Ovary (tissue), 9 donors: ENCODE results near the gene ABCG2. TPM values are rescaled to one million over a fixed set of nuclear protein-coding genes. Genes with fewer than 3 reads are reported as not detected.

ENCODE experiments used
- DNase-seq, 5 donors: peaks; one replicate each; pipeline ENCODE4 v3.0.0-alpha.2; 2019 to 2020
- H3K27ac ChIP-seq, 2 donors: fragments of 200-600 bp; one replicate each; pipeline versions ENCODE4 v1.5.1 to v1.8.0; 2019 to 2022
- H3K27me3 ChIP-seq: fragments of 200-600 bp; one replicate; pipeline ENCODE4 v1.8.0; 2022
- H3K36me3 ChIP-seq: fragments of 200-600 bp; sonication (generic); one replicate; pipeline ENCODE4 v1.5.1; 2019
- H3K4me1 ChIP-seq: one replicate; pipeline ENCODE4 v1.8.1; 2013; ENCODE audit warnings: mild to moderate bottlenecking, moderate library complexity; ENCODE audit not compliant: insufficient read depth
- H3K4me3 ChIP-seq: fragments of 200-600 bp; sonication (generic); one replicate; pipeline ENCODE4 v1.5.1; 2017
- H3K9me3 ChIP-seq, 2 donors: fragments of 200-600 bp in 1 of 2; sonication (generic) in 1 of 2; one replicate each; pipeline versions ENCODE4 v1.5.1 to v1.8.1; 2013 to 2019; ENCODE audit warnings: mild to moderate bottlenecking in 1 of 2, moderate library complexity in 1 of 2
- CTCF ChIP-seq, 3 donors: fragments of 450-650 bp in 2 of 3; fragments of 200-600 bp in 1 of 3; IDR thresholded peaks; one replicate each; pipeline versions ENCODE4 v1.5.1 to v1.8.0; 2016 to 2022; ENCODE audit warnings: antibody characterized with exemption in 3 of 3, mild to moderate bottlenecking in 1 of 3
- EP300 ChIP-seq: sonication (generic); formaldehyde crosslinking; IDR thresholded peaks from one replicate; pipeline ENCODE4 v1.6.1; 2017; ENCODE audit warnings: antibody characterized with exemption
- POLR2A ChIP-seq: fragments of 450-650 bp; IDR thresholded peaks from one replicate; pipeline ENCODE4 v1.6.1; 2017; ENCODE audit warnings: antibody characterized with exemption, mild to moderate bottlenecking, moderate library complexity
- WGBS, 3 donors: extraction: QIAGEN DNeasy Blood & Tissue Kit in 1 of 3; methylation state at CpG; one replicate each; pipeline versions ENCODE4 v1.1.5 to v1.1.7; 2013 to 2017; 5-methylcytosine and 5-hydroxymethylcytosine counted together
- intact Hi-C, 4 donors: fragments of 100-400 bp; cut with DNase I; formaldehyde crosslinking; loops; one replicate each; pipeline versions ENCODE4 v1.11.0 to v1.15.1; 2022 to 2023
- polyA plus RNA-seq, 2 donors: library from polyadenylated mRNA; stranded (reverse); fragments of 200-250 nt in 1 of 2; fragments of 350-450 nt in 1 of 2; fragmentation: Illumina TruSeq in 1 of 2; extraction: RNeasy Lipid Tissue Mini Kit (QIAGEN cat#74804) in 1 of 2; gene quantifications; one replicate each; pipeline ENCODE4 v1.2.3, GENCODE V29; 2013 to 2014
- total RNA-seq, 7 donors: library from RNA; depleted of rRNA in 2 of 7; stranded (reverse); fragments of >200 nt in 2 of 7; fragmentation: NEBNext Ultra II Directional in 3 of 7; extraction: Animal tissue kit (Norgen Biotek cat#: 25700) in 3 of 7; gene quantifications; one replicate each; pipeline versions ENCODE4 v1.1.0 to v1.2.4, GENCODE V29; 2016 to 2023
- donor health status: DM: no; HTN: no; CAD: no; lungs with moderate emphysema.
- donor health status: DM: no; HTN: no; CAD: no.
- donor health status: Bipolar disorder and iron deficiency.
- donor health status: DM: yes; HTN: yes; CAD: no.
- donor health status: DM: no; HTN: no; CAD: no.
- donor health status: DM: yes; HTN: yes; CAD: no.

Gene ABCG2
- total and polyA plus RNA-seq, 9 donors: 4.4 to 20.1 (median 6.7) TPM

GRCh38 chr4:88115587-88115986 lies 42.9 kb downstream of the ABCG2 start:
- Histone ChIP-seq H3K27ac (no peak overlapping the region), H3K27me3 (no peaks in the 10 kb centered on the region), H3K9me3 (peaks cover 0 to 8% of the 10 kb centered on the region in 2 donors), H3K4me3 (no peak overlapping the region), H3K4me1 (no peaks in the 10 kb centered on the region), H3K36me3 (no peaks in the 10 kb centered on the region)
- WGBS, 3 donors: 90 to 97% (median 95%) methylated on average over 5 of the region's 5 CpGs
- no peak for DNase-seq
- no peak for TF ChIP-seq POLR2A
- TF ChIP-seq EP300: no peak
- TF ChIP-seq CTCF (IDR thresholded peaks at IDR 0.05): no peak
- intact Hi-C loops: no loop called here

DNA sequence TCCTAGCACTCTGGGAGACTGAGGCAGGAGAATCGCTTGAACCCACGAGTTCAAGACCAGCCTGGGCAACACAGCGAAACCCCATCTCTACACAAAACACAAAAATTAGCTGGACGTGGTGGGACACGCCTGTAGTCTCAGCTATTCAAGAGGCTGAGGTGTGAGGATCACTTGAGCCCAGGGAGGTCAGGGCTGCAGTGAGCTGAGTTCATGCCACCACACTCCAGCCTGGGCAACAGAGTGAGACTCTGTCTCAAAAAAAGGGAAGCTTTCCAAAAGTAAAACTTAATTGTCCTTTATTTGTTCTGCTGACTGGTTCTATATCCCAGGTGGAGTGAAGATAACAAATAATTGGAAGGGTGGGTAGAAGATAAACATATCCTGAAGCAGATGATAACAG lies 45.6 kb downstream of the ABCG2 start:
- no peak for DNase-seq
- no peaks in the 10 kb centered on the region for H3K36me3 ChIP-seq
- H3K9me3 ChIP-seq: no peaks in the 10 kb centered on the region
- H3K27me3 ChIP-seq: no peaks in the 10 kb centered on the region
- WGBS, 3 donors: 95 to 99% (median 97%) methylated on average over 5 of the region's 5 CpGs
- no peak for TF ChIP-seq EP300
- TF ChIP-seq CTCF (IDR thresholded peaks at IDR 0.05): no peak
- TF ChIP-seq POLR2A: no peak
- H3K4me1 ChIP-seq: no peaks in the 10 kb centered on the region
- H3K27ac ChIP-seq: no peak overlapping the region
- intact Hi-C loops: no loop called here
- H3K4me3 ChIP-seq: no peak overlapping the region

- intact Hi-C loops: no loop called here
- H3K4me3 ChIP-seq: no peak overlapping the region
- no peaks in the 10 kb centered on the region for H3K36me3 ChIP-seq
- no peak for DNase-seq
- no peaks in the 10 kb centered on the region for H3K9me3 ChIP-seq
- no peaks in the 10 kb centered on the region for H3K27me3 ChIP-seq
- no peak overlapping the region for H3K27ac ChIP-seq
- 70 to 77% (median 75%) methylated on average over 2 of the region's 2 CpGs for WGBS, 3 donors
- TF ChIP-seq POLR2A (no peak), CTCF (IDR thresholded peaks at IDR 0.05) (no peak), EP300 (no peak)
- H3K4me1 ChIP-seq: no peaks in the 10 kb centered on the region
Measured at GRCh38 chr4:88110826-88111225, 47.6 kb downstream of the ABCG2 start.

GRCh38 chr4:88109123-88109881 lies 49.1 kb downstream of the ABCG2 start:
- 79 to 91% (median 85%) methylated on average over 5 of the region's 5 CpGs for WGBS, 3 donors
- Histone ChIP-seq H3K27ac (no peak overlapping the region), H3K4me3 (no peak overlapping the region), H3K27me3 (no peaks in the 10 kb centered on the region), H3K36me3 (no peaks in the 10 kb centered on the region), H3K4me1 (no peaks in the 10 kb centered on the region), H3K9me3 (no peaks in the 10 kb centered on the region)
- intact Hi-C loops: no loop called here
- no peak for DNase-seq
- TF ChIP-seq EP300: no peak
- no peak for TF ChIP-seq CTCF (IDR thresholded peaks at IDR 0.05)
- no peak for TF ChIP-seq POLR2A
